ENCODE data around the gene GP5.

GP5 gene

GRCh38 chr3:194348354-194348753 is 50.7 kb downstream of the GP5 start:
- ATAC-seq = no peak
- TF ChIP-seq ZC3H10 (CRISPR knock-in tag; IDR thresholded peaks at IDR 0.05) = no peak
- TF ChIP-seq ZNF565 (CRISPR knock-in tag; conservative IDR thresholded peaks at IDR 0.05; ENCODE audit: low read depth) = no peak
- TF ChIP-seq RARB (CRISPR knock-in tag; IDR thresholded peaks at IDR 0.05) = no peak
- TF ChIP-seq ESRRG (CRISPR knock-in tag; IDR thresholded peaks at IDR 0.05) = no peak
- TF ChIP-seq TSHZ2 (CRISPR knock-in tag; IDR thresholded peaks at IDR 0.05) = no peak
- no peak for TF ChIP-seq PPARA (CRISPR knock-in tag; IDR thresholded peaks at IDR 0.05; ENCODE audit: borderline replicate concordance)
- no peak for TF ChIP-seq CSRNP3 (CRISPR knock-in tag; IDR thresholded peaks at IDR 0.05)
- no peak for TF ChIP-seq POU6F1 (CRISPR knock-in tag; IDR thresholded peaks at IDR 0.05; ENCODE audit: borderline replicate concordance, low read depth)

GRCh38 chr3:194346621-194347020 is 52.4 kb downstream of the GP5 start:
- TF ChIP-seq ZC3H10 (CRISPR knock-in tag; IDR thresholded peaks at IDR 0.05) (no peak), ZFP3 (CRISPR knock-in tag; IDR thresholded peaks at IDR 0.05) (no peak), TCF4 (CRISPR knock-in tag; IDR thresholded peaks at IDR 0.05; ENCODE audit: borderline replicate concordance) (no peak), TSHZ2 (CRISPR knock-in tag; IDR thresholded peaks at IDR 0.05) (no peak), CSRNP3 (CRISPR knock-in tag; IDR thresholded peaks at IDR 0.05) (no peak)
- no peak for ATAC-seq

- ATAC-seq = no peak
- no peak for TF ChIP-seq ZNF8 (CRISPR knock-in tag; IDR thresholded peaks at IDR 0.05)
- no peak for TF ChIP-seq ESRRG (CRISPR knock-in tag; IDR thresholded peaks at IDR 0.05)
- TF ChIP-seq POU6F1 (CRISPR knock-in tag; IDR thresholded peaks at IDR 0.05; ENCODE audit: borderline replicate concordance, low read depth) = no peak
- no peak for TF ChIP-seq SNAI2 (CRISPR knock-in tag; IDR thresholded peaks at IDR 0.05)
- TF ChIP-seq PPARA (CRISPR knock-in tag; IDR thresholded peaks at IDR 0.05; ENCODE audit: borderline replicate concordance) = no peak
- no peak for TF ChIP-seq CSDC2 (CRISPR knock-in tag; IDR thresholded peaks at IDR 0.05)
Observed at GRCh38 chr3:194346035-194346434, 53.0 kb downstream of the GP5 start.

Data from SK-N-SH treated with all-trans-retinoic acid at 6 μM for 48 hours (cell line).